Stimulated activated CD8-positive, alpha-beta memory T cell treated with anti-CD3 and anti-CD28 coated beads, Interleukin-2, amount 100 ng/mL, for 1 hour (primary cell): ENCODE measurements around the gene PPP1R27.

Source experiments
- DNase-seq, 2 donors: peaks; one replicate each; pipeline ENCODE4 v3.0.0-alpha.2; 2020; ENCODE audit warnings: low read depth in 2 of 2

Gene PPP1R27

GRCh38 chr17:81860756-81861568 lies 26.1 kb upstream of the PPP1R27 start:
- peak; percentile 98 to 99 for DNase-seq

- DNase-seq = no peak
These were observed 25.3 kb upstream of the PPP1R27 start, which contains the start of gene P4HB for GRCh38 chr17:81859906-81860755. P4HB (minus strand) TSS chr17:81860535; CDS start chr17:81860471, 64 bp downstream.

GRCh38 chr17:81858967-81859905 lies 24.4 kb upstream of the PPP1R27 start:
- no peak for DNase-seq

- DNase-seq = no peak
These were observed 23.5 kb upstream of the PPP1R27 start for GRCh38 chr17:81858170-81858966.

GRCh38 chr17:81854974-81855774 lies 20.3 kb upstream of the PPP1R27 start:
- DNase-seq = no peak

GRCh38 chr17:81852237-81852636 lies 17.4 kb upstream of the PPP1R27 start:
- DNase-seq = no peak

GRCh38 chr17:81851423-81851822 lies 16.6 kb upstream of the PPP1R27 start:
- no peak for DNase-seq

- no peak for DNase-seq
These were observed 14.6 kb upstream of the PPP1R27 start for GRCh38 chr17:81849457-81849856.

- DNase-seq = no peak
These were observed 12.2 kb upstream of the PPP1R27 start for GRCh38 chr17:81846743-81847689.

GRCh38 chr17:81845881-81846742 lies 11.3 kb upstream of the PPP1R27 start:
- no peak for DNase-seq

- no peak for DNase-seq
These were observed 10.5 kb upstream of the PPP1R27 start for GRCh38 chr17:81845361-81845760.

- DNase-seq = no peak
These were observed 10.0 kb upstream of the PPP1R27 start for GRCh38 chr17:81844887-81845286.

- no peak for DNase-seq
These were observed 9.5 kb upstream of the PPP1R27 start for GRCh38 chr17:81844327-81844851.

- no peak for DNase-seq
These were observed 9.0 kb upstream of the PPP1R27 start for GRCh38 chr17:81843713-81844326.

- DNase-seq = no peak
These were observed 8.1 kb upstream of the PPP1R27 start for GRCh38 chr17:81842725-81843504.

GRCh38 chr17:81842378-81842724 lies 7.5 kb upstream of the PPP1R27 start:
- no peak for DNase-seq
